ENCODE results near the gene EPHA8.

The EPHA8 gene

DNA sequence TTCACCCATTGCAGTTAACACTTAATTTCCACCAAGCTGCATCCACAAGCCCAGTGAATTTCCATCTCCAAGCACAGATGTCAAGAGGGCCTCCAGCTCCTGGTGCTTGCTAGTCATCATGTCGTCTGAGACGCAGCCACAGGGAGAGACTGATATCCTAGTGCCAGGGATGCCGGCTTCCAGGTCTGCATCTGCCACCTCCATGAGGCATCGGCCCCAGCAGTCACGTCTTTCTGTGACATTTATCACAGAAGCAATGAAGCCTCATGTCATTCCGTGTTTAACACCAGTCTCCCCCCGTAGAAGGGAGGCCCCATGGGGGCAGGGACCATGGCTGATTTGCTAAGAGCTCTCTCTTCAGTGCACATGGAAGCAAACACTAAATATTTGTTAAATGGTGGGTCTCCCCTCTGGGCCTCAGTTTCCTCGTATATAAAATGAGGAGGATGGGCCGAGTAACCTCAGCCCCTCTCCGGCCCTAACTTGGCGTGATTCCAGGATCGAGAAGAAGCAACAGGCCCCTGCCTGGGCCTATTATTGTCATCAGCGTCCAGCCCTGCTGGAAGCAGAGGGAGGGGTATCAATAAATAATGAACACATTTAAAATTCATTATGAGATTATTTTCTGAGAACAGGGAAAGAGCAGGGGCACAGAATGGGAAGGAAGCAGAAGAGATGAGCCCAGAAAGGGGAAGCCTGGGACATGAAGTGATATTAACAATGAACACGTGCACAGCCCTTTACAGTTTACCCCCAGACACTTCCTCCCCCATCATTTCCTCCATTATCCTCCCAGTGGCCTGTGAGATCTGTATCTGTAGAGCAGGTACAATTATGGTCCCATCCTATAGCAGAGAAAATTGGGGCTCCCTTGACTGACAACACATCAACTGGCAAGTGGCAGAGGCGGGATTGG lies 88.9 kb downstream of the EPHA8 start:
- no peak for DNase-seq

DNA sequence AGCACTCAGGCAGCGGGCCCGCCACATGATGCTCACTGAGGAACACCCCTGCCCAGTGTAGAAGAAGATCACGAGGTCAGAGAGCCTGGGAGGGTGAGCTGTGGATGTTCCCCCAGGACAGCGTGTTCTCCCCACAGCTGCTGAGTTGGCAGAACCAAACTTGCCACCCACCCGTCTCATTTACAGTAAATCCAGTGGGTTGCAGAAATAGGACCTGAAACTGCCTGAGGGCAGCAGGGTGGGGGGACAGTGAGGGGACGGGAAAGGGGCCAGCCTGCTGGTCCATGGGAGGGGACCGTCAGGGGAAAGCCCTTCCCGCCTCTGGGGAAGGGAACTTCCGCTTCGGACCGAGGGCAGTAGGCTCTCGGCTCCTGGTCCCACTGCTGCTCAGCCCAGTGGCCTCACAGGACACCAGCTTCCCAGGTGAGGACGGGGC lies 89.6 kb downstream of the EPHA8 start, which contains the start of gene C1QB:
C1QB (plus strand) TSS at position 356 of the 436 bp plus-strand sequence. CDS start 6,227 bp downstream, outside the sequence.
- no peak for DNase-seq
